Loucy (cell line): ENCODE results near the gene STX8.

Experiments
- H2AFZ ChIP-seq: fragments of 200-600 bp; sonication (generic); 2 replicates; pipeline ENCODE4 v1.6.0; 2016; ENCODE audit warnings: antibody characterized with exemption, mild to moderate bottlenecking, low read length, moderate library complexity
- H3F3A ChIP-seq: fragments of 200-600 bp; 2 replicates; pipeline ENCODE4 v1.6.0; 2016; ENCODE audit warnings: antibody characterized with exemption, low read depth, mild to moderate bottlenecking
- H3K27me3 ChIP-seq: fragments of 200-600 bp; sonication (generic); 2 replicates; pipeline ENCODE4 v1.6.1; 2014; ENCODE audit warnings: low read length, mild to moderate bottlenecking; ENCODE audit not compliant: insufficient read depth, poor library complexity, severe bottlenecking
- H3K36me3 ChIP-seq: fragments of 200-600 bp; sonication (generic); 2 replicates; pipeline ENCODE4 v1.6.1; 2016; ENCODE audit warnings: low read length; ENCODE audit not compliant: insufficient read depth
- H3K4me1 ChIP-seq: fragments of 200-600 bp; sonication (generic); 2 replicates; pipeline ENCODE4 v1.5.1; 2014; ENCODE audit warnings: low read length, mild to moderate bottlenecking; ENCODE audit not compliant: insufficient read depth, poor library complexity, severe bottlenecking
- H3K4me2 ChIP-seq: fragments of 200-600 bp; sonication (generic); 2 replicates; pipeline ENCODE4 v1.6.0; 2014; ENCODE audit warnings: antibody characterized with exemption, low read length, low read depth, mild to moderate bottlenecking; ENCODE audit not compliant: poor library complexity, severe bottlenecking
- H3K4me3 ChIP-seq: fragments of 200-600 bp; sonication (generic); 2 replicates; pipeline ENCODE4 v1.5.1; 2014; ENCODE audit warnings: low read length, mild to moderate bottlenecking, mixed read lengths; ENCODE audit not compliant: poor library complexity, severe bottlenecking
- H3K79me2 ChIP-seq: fragments of 200-600 bp; sonication (generic); 2 replicates; pipeline ENCODE4 v1.6.1; 2014; ENCODE audit warnings: low read length; ENCODE audit not compliant: insufficient read depth
- H3K9ac ChIP-seq: fragments of 200-600 bp; sonication (generic); 2 replicates; pipeline ENCODE4 v1.6.0; 2014; ENCODE audit warnings: mild to moderate bottlenecking, low read depth, low read length, moderate library complexity; ENCODE audit not compliant: poor library complexity, severe bottlenecking
- H3K9me2 ChIP-seq: fragments of 200-600 bp; sonication (generic); replicated peaks from 2 replicates; pipeline ENCODE4 v1.6.1; 2016; ENCODE audit warnings: low read depth, low read length, mixed read lengths
- H3K9me3 ChIP-seq: fragments of 200-600 bp; sonication (generic); 2 replicates; pipeline ENCODE4 v1.6.1; 2014; ENCODE audit warnings: mild to moderate bottlenecking, antibody characterized with exemption, low read length, low read depth; ENCODE audit not compliant: insufficient read depth
- H4K20me1 ChIP-seq: fragments of 200-600 bp; sonication (generic); 2 replicates; pipeline ENCODE4 v1.6.0; 2014; ENCODE audit warnings: antibody characterized with exemption, low read length, mild to moderate bottlenecking; ENCODE audit not compliant: insufficient read depth, poor library complexity, severe bottlenecking
- CTCF ChIP-seq: fragments of 200-600 bp; sonication (generic); conservative IDR thresholded peaks from 2 replicates; pipeline ENCODE4 v1.5.1; 2014; ENCODE audit warnings: mild to moderate bottlenecking, antibody characterized with exemption, low read length
- EZH2phosphoT487 ChIP-seq: fragments of 200-600 bp; IDR thresholded peaks from 2 replicates; pipeline ENCODE4 v1.6.1; 2018; ENCODE audit warnings: antibody characterized with exemption, mild to moderate bottlenecking, moderate library complexity, borderline replicate concordance

Gene STX8

GRCh38 chr17:9215465-9215864 lies 360.2 kb downstream of the STX8 start:
- H3K4me2 ChIP-seq, result no peak overlapping the region
- H3K9me3 ChIP-seq, result peaks cover 13% of the 10 kb centered on the region; the same call in 1 of the 2 replicates
- no peak overlapping the region for H2AFZ ChIP-seq
- no peaks in the 10 kb centered on the region for H3F3A ChIP-seq
- no peaks in the 10 kb centered on the region for H3K36me3 ChIP-seq
- H3K9ac ChIP-seq, result no peak overlapping the region
- H3K4me1 ChIP-seq, result no peaks in the 10 kb centered on the region
- H4K20me1 ChIP-seq, result no peaks in the 10 kb centered on the region
- TF ChIP-seq CTCF (no peak), EZH2phosphoT487 (no peak)
- no peaks in the 10 kb centered on the region for H3K79me2 ChIP-seq
- no peaks in the 10 kb centered on the region for H3K27me3 ChIP-seq
- no peaks in the 10 kb centered on the region for H3K9me2 ChIP-seq
- no peak overlapping the region for H3K4me3 ChIP-seq

GRCh38 chr17:9213303-9213640 lies 362.3 kb downstream of the STX8 start:
- Histone ChIP-seq H3K4me2 (no peak overlapping the region), H3K36me3 (no peaks in the 10 kb centered on the region), H3K9me2 (no peaks in the 10 kb centered on the region), H3K9me3 (peaks cover 13% of the 10 kb centered on the region; the same call in 1 of the 2 replicates), H3K4me3 (no peak overlapping the region), H3K4me1 (no peaks in the 10 kb centered on the region), H3K27me3 (no peaks in the 10 kb centered on the region), H4K20me1 (no peaks in the 10 kb centered on the region), H3F3A (no peaks in the 10 kb centered on the region), H3K79me2 (no peaks in the 10 kb centered on the region), H3K9ac (no peak overlapping the region), H2AFZ (no peak overlapping the region)
- TF ChIP-seq EZH2phosphoT487, result no peak
- TF ChIP-seq CTCF, result no peak

- Histone ChIP-seq H3K36me3 (no peaks in the 10 kb centered on the region), H3K9me3 (peaks cover 13% of the 10 kb centered on the region; the same call in 1 of the 2 replicates), H3F3A (no peaks in the 10 kb centered on the region), H3K9me2 (no peaks in the 10 kb centered on the region), H3K27me3 (no peaks in the 10 kb centered on the region), H3K9ac (no peak overlapping the region), H3K4me1 (no peaks in the 10 kb centered on the region), H3K4me3 (no peak overlapping the region), H4K20me1 (no peaks in the 10 kb centered on the region), H3K4me2 (no peak overlapping the region), H3K79me2 (no peaks in the 10 kb centered on the region), H2AFZ (no peak overlapping the region)
- TF ChIP-seq CTCF (no peak), EZH2phosphoT487 (no peak)
Measured at GRCh38 chr17:9212376-9213302, 363.0 kb downstream of the STX8 start.
